Fibroblast of the aortic adventitia (primary cell): ENCODE results near the gene NFX1. TPM values are rescaled to one million over a fixed set of nuclear protein-coding genes. Genes with fewer than 3 reads are reported as not detected.

ENCODE experiments used
- DNase-seq: peaks from one replicate; pipeline ENCODE4 v3.0.0-alpha.2; 2010; ENCODE audit warnings: low read depth
- H3K4me3 ChIP-seq: 2 replicates; pipeline ENCODE4 v1.5.1; 2011; ENCODE audit warnings: low read depth, mild to moderate bottlenecking, control low read depth, low read length, moderate library complexity
- total RNA-seq: library from RNA; depleted of rRNA; stranded (reverse); fragments of >200 nt; gene quantifications from 2 replicates; pipeline ENCODE4 v1.2.3, GENCODE V29; 2012; ENCODE audit warnings: low replicate concordance
- TF ChIP-seq, protein P1 (sequence below): IDR thresholded peaks from 2 replicates; pipeline ENCODE4 v1.5.1; 2011; ENCODE audit warnings: mild to moderate bottlenecking, low read length, control low read depth, inconsistent platforms; ENCODE audit not compliant: insufficient read depth

NFX1 gene
- total RNA-seq = 27.5 and 37.2 TPM in 2 replicates

- H3K4me3 ChIP-seq = peak within 1 kb of the TSS; percentile 94
- peak; percentile 99 for DNase-seq
Observed at GRCh38 chr9:33290247-33291030, at the start of gene NFX1. Gene NFX1, plus strand, starts transcription at chr9:33290516. Its CDS starts 57 bp downstream, at chr9:33290573.

GRCh38 chr9:33241298-33241697, 49.0 kb upstream of the NFX1 start:
- TF ChIP-seq, protein P1, sequence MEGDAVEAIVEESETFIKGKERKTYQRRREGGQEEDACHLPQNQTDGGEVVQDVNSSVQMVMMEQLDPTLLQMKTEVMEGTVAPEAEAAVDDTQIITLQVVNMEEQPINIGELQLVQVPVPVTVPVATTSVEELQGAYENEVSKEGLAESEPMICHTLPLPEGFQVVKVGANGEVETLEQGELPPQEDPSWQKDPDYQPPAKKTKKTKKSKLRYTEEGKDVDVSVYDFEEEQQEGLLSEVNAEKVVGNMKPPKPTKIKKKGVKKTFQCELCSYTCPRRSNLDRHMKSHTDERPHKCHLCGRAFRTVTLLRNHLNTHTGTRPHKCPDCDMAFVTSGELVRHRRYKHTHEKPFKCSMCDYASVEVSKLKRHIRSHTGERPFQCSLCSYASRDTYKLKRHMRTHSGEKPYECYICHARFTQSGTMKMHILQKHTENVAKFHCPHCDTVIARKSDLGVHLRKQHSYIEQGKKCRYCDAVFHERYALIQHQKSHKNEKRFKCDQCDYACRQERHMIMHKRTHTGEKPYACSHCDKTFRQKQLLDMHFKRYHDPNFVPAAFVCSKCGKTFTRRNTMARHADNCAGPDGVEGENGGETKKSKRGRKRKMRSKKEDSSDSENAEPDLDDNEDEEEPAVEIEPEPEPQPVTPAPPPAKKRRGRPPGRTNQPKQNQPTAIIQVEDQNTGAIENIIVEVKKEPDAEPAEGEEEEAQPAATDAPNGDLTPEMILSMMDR = no peak
- no peak overlapping the region for H3K4me3 ChIP-seq
- DNase-seq = no peak

More at GRCh38 chr9:33290247-33291030, at the start of gene NFX1:
- TF ChIP-seq, protein P1 = no peak

DNA sequence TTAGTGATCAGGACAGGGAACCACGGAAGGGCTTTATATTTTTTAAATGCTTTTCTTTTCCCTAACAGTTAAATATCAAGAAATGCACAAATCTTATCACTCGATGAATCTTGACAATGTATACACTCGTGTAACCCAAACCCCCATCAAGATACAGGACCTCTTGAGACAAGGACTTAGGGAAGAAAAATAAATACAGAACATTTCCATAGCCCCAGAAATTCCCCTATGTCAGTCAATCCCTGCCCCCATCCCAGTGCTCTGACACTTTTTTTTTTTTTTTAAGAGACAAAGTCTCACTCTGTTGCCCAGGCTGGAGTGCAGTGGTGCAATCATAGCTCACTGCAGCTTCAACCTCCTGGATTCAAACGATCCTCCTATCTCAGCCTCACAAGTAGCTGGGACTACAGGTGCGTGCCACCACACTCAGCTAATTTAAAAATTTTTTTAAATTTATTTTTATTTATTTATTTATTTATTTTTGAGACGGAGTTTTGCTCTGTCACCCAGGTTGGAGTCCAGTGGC, 47.6 kb upstream of the NFX1 start:
- TF ChIP-seq, protein P1 = no peak
- DNase-seq = no peak

GRCh38 chr9:33244137-33244784, 46.1 kb upstream of the NFX1 start:
- DNase-seq = no peak
- no peak overlapping the region for H3K4me3 ChIP-seq
- TF ChIP-seq, protein P1 = no peak

More for the DNA sequence above, 47.6 kb upstream of the NFX1 start:
- no peak overlapping the region for H3K4me3 ChIP-seq

- TF ChIP-seq, protein P1 = no peak
- no peak overlapping the region for H3K4me3 ChIP-seq
- DNase-seq = no peak
Observed at GRCh38 chr9:33245341-33245740, 45.0 kb upstream of the NFX1 start.

- no peak overlapping the region for H3K4me3 ChIP-seq
- TF ChIP-seq, protein P1 = no peak
- no peak for DNase-seq
Observed at GRCh38 chr9:33246269-33246860, 44.0 kb upstream of the NFX1 start.
